GM19328 (cell line): ENCODE results near the gene SHTN1.

Source experiments
- ATAC-seq: cut with Tn5 transposase; IDR thresholded peaks from one replicate; pipeline ENCODE4 v1.9.1; 2021; ENCODE audit warnings: mild to moderate bottlenecking, moderate library complexity; ENCODE audit not compliant: unreplicated experiment

The SHTN1 gene

GRCh38 chr10:116918583-116918982 lies 86.4 kb downstream of the SHTN1 start:
- ATAC-seq = no peak

DNA sequence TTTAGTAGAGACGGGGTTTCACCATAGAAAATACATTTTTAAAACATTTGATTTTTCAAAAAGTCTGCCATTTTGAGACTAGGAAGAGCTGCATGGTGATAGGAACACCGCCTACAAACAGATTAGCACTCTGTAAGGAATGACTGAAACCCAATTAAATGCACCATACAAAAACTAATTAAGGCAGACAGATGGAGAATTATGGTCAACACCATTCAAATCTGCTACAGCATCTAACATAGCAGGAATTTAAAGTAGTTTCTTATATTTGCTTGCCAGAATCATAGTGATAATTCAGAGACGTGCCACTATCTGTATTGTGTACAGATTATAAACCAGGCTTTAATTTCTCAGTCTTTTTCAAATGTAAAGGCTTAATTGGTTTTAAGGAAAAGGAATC lies 87.5 kb downstream of the SHTN1 start:
- no peak for ATAC-seq

- no peak for ATAC-seq
Measured at GRCh38 chr10:116915340-116915739, 89.6 kb downstream of the SHTN1 start.

DNA sequence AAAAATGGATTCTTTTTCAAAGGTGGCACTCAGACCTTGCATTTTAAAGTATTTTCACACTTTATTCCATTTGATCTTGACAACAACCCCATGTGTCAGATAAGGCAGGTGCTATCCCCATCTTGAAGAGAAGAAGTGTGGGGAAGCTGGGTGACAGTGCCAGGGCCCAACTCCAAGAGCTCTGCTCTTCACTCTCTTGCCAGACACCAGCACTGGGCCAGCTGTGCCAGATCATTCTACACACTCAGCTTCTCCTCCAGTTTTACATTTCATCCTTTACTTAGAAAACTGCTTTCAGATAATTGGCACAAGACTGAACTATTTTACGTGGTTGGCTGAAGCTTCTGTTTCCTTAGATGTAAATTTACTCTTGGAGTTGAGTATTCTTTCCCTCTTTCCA lies 91.3 kb downstream of the SHTN1 start:
- ATAC-seq = no peak

- ATAC-seq = no peak
Measured at GRCh38 chr10:116912162-116912561, 92.8 kb downstream of the SHTN1 start.

DNA sequence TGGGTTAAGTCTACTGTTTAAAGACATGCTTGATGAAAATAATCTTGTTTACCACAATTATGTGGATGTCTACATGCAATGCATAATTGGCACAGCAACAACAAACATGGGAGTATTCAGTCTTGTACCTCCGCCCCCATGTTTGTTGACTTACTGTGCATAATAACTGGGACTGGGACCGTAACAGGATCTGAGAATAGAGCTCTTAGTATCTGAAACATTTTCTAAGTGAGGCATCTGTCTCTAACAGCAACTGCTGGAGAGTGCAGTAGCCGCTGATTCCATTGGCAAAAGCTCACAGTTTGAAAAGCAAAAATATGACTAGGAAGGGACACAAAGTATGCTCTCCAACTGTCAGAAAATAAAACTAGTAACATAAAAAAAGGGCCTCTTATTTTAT lies 94.1 kb downstream of the SHTN1 start:
- no peak for ATAC-seq

GRCh38 chr10:116909307-116909706 lies 95.7 kb downstream of the SHTN1 start:
- ATAC-seq = no peak

GRCh38 chr10:116907245-116907987 lies 97.6 kb downstream of the SHTN1 start:
- ATAC-seq = no peak

DNA sequence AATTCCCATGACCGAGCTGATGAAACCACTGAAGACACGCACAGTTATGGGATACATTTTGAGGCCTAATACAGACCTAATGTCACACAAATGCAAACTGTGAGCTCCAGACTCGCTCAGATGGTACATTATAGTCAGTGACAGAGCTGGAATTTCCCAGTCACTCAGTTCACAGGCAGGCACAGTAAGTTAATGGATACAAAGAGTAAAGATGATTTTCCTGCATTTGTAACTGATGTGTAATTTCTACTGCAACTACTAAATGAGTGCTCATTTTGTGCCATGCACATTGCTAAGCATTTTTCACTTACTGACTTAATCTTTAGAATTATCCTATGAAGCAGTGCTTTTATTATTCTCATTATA lies 99.2 kb downstream of the SHTN1 start:
- ATAC-seq = no peak

DNA sequence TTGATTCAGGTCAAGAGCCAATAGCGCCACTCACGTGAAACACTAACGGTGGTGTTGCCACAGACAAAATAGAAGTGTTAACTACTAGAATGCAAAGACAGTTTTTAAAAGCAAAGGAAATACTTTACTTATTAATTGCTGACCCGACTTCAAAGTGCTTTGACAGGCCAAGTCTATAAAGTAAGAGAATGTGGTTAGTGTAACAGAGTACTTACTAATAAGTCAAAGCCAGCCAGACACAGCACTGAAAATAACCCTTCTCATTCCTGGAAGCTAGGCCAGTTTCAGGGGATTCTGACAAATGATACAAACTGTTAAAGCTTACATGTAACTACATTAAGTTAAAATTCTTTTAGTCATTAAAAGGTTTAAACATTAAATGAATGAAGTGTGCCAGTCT lies 105.4 kb downstream of the SHTN1 start:
- no peak for ATAC-seq

GRCh38 chr10:116893686-116894037 lies 111.3 kb downstream of the SHTN1 start:
- ATAC-seq = no peak

- ATAC-seq = no peak
Measured at GRCh38 chr10:116892907-116893685, 111.9 kb downstream of the SHTN1 start.

DNA sequence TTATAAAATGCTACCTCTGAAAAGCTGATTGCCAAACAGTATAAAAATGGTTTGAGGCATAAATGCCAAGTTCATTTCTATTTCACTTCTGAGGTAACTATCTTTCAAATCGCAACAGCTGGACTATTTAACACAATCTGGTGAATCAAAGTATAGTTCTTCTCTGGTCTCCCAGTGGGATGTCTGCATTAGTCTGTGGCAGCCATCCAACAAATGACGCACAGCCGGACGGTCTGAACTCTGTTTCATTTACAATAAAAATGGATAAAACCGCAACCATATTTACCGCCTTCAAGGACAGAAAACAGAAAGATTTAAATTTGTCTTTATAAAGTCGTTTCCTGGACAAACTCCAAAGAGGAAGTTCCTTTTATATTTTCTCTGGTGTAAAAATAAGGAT lies 113.8 kb downstream of the SHTN1 start:
- no peak for ATAC-seq

DNA sequence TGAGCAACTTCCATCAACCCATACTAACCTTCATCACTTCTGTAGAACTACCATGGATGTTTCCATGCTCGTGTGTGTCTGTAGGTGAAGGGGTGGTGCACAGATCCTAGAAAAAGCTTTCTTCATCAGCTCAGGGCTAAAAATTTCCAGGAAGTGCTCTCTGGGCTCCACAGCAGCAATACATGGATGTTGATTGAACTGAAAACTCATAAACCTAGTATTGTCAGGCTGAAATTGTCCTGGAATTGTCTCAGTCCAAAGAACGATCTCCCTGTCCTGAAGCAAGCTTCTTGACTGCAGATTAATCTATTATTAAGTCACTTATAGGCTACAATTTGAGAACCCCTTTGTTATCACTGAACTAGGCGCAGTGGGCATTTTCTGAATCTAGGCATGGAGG lies 115.9 kb downstream of the SHTN1 start:
- ATAC-seq = no peak

GRCh38 chr10:116888380-116889055 lies 116.5 kb downstream of the SHTN1 start:
- no peak for ATAC-seq

DNA sequence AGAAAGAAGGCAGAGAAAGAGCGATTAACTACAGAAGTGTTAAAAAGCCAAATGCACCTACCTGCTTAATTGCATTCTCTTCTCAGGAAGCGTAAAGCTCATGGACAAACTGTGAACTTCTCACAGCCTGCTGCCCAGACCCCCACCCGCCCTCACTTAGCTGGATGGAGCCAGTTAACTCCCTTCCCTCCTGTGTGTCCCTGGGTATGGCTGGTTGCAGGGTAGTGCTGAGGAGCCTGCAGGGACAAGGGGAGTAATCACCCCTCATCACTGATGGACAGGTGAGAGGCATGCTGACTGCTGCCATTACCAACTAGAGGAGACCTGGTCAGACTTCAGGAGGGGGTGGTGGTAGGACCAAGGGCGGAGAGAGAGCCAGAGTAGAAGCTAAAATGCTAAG lies 118.2 kb downstream of the SHTN1 start:
- ATAC-seq = no peak

- no peak for ATAC-seq
Measured at GRCh38 chr10:116882639-116883038, 122.3 kb downstream of the SHTN1 start.

DNA sequence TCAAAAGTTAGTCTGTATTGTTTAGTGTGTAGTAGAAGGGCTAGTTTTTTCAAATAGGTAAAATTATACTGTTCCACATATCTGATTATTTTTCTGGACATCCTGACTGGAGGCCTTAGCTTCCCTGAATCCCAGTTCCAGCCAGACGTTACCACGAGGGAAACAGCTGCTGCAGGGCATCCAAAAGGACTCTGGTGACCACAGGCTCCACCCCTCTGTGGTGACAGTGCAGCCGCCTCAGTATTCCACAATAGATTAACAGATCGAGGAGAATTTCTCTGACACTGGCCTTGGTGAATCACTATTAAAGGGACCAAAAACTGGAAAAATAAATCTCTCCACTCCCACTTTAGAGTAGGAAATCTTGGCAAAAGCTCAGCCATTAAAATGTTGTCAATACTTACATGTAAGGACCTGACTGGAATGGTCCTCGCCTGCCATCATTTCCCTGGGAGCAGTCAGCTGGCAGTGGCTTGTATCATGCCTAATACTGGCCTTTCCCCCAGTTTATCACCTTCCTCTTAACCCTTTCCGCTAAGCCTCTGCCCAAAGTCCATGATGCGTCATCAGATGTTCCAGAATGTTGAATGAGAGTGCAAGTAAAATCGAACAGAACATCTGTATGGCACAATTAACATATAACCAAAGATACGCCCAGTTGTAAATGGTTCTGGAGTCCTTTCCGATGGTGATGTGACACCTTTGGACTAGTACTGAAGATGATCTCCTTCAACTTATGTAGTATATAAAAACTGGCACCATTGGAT lies 124.1 kb downstream of the SHTN1 start:
- no peak for ATAC-seq

DNA sequence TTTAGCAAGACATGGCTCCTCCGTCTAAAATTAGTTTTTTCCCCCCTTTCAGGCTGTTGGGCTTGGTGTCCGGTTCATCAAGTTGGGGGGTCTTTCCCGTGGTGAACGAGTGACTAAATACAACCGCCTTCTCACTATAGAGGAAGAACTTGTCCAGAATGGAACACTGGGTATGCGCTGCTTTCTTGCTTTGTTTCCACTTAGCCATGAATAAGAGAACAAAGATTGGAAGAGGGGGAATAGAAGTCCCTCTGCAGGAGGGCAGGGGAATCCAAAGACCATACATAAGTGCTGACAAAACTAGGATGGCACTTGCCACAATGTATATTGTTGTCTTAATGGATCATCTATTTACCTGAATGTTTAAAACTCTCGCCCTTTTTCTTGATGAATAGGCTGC lies 125.2 kb downstream of the SHTN1 start:
- ATAC-seq = no peak

GRCh38 chr10:116878123-116878522 lies 126.9 kb downstream of the SHTN1 start:
- no peak for ATAC-seq

- ATAC-seq = no peak
Measured at GRCh38 chr10:116877391-116877790, 127.6 kb downstream of the SHTN1 start.
